Renal cortical epithelial cell (primary cell): ENCODE results near the gene TTC28. TPM values are rescaled to one million over a fixed set of nuclear protein-coding genes. Genes with fewer than 3 reads are reported as not detected.
"Not testable (repeated sequence)": the region's sequence is repeated elsewhere in the genome, so short reads cannot be mapped to it uniquely, and the experiment has no call there.

Experiments
- DNase-seq: peaks from one replicate; pipeline ENCODE4 v3.0.0-alpha.2; 2011; ENCODE audit warnings: low read depth
- total RNA-seq: library from RNA; depleted of rRNA; stranded (reverse); fragments of >200 nt; gene quantifications from 2 replicates; pipeline ENCODE4 v1.2.3, GENCODE V29; 2014

The TTC28 gene
- total RNA-seq, 1 donor from 2014 or later, result 28.3 TPM

DNA sequence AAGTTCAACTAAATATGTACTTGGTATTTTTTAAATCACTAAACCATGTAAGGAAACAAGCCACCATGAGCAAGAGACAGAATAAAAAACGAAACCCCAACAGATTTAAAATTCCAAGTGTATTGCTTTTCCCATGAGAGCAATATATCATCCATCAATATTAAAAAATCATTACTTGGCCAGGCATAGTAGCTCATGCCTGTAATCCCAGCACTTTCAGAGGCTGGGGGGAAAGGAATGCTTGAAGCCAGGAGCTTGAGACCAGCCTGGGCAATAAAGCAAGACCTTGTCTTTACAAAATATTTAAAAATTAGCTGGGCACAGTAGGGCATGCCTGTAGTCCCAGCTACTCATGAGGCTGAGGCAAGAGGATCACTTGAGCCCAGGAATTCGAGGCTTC lies 190.8 kb downstream of the TTC28 start:
- DNase-seq, result no peak

- no peak for DNase-seq
Observed at GRCh38 chr22:28484662-28485061, 195.0 kb downstream of the TTC28 start.

DNA sequence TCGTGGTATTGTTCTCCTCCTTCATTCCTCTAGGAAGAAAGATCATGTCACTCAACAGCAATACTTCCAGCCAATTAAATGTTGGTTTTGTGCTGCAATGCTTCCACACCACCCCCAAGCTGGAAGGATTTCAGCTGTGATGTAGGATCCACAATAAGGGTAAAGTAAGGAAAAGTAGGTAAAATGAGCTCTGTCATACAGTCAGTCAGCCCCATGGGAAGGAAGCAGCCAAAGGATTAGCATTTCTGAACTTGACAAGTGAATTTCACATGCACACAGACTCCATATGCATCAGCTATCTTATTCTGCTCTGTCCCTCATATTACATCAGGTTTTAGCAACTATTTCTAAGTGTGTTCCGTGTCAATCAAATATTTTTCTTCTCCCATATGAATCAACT lies 197.9 kb downstream of the TTC28 start:
- DNase-seq, result no peak

DNA sequence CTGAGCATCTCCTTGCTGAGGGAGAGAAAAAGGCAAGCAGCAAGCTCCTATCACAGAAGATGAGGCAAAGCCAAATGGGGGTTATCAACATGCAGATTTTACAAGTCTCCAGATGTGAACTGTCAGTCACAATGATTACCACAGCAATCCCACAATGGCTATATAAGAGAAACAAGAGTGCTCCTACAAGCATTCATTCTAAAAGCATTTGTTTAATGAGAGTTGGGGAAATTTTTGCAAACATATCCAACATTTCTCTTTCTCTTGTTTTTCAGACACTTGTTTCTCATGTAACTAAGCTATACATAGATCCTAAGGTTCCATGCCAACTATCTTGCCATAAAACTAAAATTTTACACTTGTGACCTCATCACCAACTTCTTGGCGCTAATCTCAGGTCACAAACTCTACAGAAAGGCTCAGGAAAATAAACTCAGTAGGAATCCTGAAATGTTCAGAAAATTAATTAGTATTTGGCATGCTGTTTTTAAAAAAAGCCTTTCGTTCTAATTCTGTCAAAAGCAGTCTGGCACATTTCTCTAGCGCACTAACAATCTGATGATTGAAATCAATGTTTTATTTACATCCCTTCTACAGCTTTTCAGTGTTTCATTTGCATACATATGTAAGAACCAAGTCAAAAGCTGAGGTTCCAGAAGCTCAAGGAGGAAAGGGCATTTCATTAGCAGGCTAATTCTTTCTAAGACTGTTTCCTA lies 199.5 kb downstream of the TTC28 start:
- no peak for DNase-seq

DNA sequence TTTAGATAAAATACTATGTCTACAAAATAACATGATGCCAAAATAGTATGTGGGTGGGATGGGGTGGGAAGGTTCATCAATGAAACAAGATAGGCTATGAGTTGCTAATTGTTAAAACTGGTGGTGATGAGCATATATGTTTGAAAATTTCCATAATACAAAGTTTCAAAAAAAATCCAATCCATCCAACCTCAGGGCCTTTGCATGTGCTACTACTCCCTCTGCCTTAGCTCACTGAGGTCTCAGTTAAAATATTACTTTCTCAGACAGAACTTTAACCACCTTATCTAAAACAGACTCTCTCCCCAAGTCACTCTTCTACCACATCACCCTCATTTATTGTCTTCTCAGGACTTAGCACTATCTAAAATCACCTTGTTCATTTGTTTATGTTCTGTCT lies 201.1 kb downstream of the TTC28 start:
- no peak for DNase-seq

DNA sequence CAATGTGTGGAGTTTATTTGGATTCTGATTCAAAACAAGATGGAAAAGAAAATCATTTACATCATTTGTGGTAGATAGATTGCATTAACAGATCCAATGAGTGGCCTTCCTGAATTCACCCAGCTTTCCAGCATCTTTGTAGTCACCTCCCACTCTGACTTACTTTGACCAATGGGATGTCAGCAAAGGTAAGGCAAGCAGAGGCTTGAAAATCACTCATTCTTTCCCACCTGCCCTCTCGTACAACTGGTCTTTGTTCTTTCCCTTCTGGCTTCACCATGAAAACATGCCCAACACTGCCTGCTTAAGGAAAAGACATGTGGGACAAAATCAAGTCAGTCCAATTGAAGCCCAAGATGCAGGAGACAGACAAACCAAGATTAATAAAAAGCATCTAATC lies 202.1 kb downstream of the TTC28 start:
- no peak for DNase-seq

- DNase-seq, result peak; percentile 7
Observed at GRCh38 chr22:28474330-28474729, 205.3 kb downstream of the TTC28 start.

DNA sequence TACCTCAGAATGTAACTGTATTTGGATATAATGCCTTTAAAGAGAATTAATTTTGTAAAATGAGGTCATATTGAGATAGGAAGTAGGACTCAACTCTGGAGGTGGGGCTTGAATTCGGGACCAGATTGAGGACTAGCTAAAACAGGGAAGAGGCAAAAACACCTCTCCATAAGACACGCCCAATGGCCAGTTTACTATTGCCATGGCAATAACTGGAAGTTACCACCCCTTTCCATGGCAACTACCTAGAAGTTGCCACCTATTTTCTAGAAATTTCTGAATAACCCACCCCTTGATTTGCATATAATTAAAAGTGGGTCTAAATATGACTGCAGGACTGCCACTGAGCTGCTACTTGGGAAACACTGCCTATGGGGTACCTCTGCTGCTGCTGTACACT lies 206.4 kb downstream of the TTC28 start:
- DNase-seq, result no peak

DNA sequence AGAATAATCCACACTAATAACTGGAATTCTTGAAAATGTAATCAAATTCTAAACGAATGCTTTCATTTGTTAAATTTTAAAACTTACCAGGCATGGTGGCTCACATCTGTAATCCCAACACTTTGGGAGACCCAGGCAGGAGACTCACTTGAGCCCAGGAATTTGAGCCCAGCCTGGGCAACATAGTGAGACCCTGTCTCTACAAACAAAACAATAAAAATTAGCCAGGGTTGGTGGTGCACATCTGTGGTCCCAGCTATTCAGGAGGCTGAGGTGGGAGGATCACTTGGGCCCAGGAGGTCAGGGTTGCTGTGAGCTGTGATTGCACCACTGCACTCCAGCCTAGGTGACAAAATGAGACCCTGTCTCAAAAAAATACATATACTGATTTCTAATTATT lies 212.6 kb downstream of the TTC28 start:
- not testable (repeated sequence) for DNase-seq

DNA sequence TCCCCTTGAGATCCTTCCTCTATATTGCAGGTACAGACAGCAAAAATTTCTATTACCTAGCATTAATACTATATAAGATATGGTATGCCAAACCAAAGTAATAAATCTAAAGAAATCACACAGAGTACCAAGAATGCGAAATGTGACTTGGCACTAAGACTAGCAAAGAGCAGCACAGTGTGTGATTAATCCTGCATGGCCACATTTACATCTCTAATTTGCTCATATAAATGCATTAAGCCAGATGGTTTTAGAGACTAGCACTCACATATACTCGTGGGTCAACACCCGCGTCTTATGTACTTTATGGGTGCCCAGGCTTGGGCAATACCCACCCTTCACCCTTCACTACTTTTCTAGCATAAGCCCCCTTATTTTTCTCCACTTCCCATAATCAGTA lies 213.2 kb downstream of the TTC28 start:
- DNase-seq, result peak; percentile 13

DNA sequence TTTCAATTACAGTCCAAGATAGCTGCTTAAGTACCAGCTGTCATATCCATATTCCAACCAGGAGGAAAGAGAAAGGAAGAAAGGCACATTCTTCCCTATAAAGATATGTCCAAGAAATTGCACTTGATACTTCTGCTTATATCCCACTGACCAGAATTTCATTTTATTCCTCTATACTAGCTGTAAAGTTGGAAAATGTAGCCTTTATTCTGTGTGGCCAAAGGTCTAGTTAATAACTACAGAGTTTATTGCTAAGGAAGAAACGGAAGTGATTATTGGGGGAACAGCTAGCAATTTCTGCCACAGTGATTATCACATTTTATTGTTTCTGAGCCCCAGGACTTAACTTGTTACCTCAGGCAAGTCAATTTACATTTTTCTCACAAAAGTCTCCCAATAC lies 213.8 kb downstream of the TTC28 start:
- DNase-seq, result no peak

- DNase-seq, result no peak
Observed at GRCh38 chr22:28464127-28464526, 215.5 kb downstream of the TTC28 start.

- DNase-seq, result not testable (repeated sequence)
Observed at GRCh38 chr22:28463408-28463807, 216.2 kb downstream of the TTC28 start.

DNA sequence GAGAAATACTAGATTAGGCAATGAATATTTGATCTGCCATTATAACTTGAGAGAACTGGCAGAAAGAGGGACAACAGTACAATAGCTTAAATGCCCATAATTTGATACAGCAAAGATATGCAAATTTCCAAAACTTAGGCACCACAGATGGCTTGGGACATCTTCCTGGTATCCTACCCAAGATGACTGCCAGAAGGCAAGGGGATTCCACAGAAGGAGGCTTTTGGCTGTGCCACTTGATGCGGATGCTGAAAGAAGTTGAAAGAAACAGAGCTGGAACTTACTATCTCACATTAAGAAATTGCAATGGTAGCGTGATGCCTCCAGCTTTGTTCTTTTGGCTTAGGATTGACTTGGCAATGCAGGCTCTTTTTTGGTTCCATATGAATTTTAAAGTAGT lies 216.7 kb downstream of the TTC28 start:
- no peak for DNase-seq

DNA sequence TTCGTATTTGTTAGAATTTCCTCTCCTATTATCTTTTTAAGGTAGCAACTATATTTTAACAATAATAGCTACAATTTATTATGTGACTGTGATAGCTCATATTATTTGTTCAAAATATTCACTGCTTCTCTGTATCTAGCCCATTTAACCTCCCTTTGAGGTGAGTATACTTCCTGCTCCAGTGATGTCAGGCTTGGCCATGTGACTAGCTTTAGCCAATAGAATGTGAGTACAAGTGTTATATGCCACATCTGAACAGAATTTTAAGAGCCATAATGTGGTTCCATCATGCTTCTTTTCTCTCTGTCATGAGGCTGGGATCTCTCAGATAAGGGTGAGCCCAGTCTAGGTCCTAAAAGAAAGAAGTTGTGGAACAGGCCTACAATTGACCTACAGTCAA lies 217.6 kb downstream of the TTC28 start:
- no peak for DNase-seq

GRCh38 chr22:28454431-28455064 lies 225.1 kb downstream of the TTC28 start:
- DNase-seq, result no peak

DNA sequence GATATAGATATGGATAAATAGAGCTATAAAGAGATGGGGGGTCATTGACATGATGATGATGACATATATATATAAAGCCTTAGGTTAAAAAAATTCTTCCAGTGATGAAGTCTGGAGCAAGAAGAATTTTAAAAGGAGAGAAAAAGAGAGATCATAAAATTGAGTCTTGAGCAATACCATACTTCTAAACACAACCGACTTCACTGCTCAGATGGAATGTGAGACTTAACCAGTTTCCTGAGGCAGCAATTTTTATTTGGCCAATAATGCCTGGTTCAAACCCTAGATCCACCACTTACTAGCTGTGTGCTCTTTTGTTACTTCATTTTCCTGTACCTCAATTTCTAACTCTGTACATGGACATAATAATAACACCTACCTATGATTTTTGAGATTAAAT lies 229.5 kb downstream of the TTC28 start:
- peak; percentile 43 for DNase-seq

- no peak for DNase-seq
Observed at GRCh38 chr22:28449041-28449440, 230.6 kb downstream of the TTC28 start.

DNA sequence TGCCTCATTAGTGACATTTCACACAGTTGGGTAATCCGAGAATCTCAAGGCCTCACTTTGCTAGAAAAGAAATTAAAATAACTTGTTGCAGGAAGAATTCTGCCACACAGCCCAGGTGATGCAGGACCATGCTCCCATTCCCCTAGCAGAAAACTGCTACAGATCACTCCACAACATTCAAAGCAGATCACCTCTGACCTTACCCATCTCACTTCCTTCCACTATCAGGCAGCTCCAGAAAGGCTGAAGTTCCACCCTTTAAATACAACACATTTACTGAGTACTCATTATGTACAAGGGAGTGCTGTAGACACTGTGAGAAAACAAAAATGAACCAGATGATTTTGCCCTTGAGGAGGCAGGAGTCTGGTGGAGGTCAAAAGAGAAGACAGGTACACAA lies 231.0 kb downstream of the TTC28 start:
- DNase-seq, result no peak

DNA sequence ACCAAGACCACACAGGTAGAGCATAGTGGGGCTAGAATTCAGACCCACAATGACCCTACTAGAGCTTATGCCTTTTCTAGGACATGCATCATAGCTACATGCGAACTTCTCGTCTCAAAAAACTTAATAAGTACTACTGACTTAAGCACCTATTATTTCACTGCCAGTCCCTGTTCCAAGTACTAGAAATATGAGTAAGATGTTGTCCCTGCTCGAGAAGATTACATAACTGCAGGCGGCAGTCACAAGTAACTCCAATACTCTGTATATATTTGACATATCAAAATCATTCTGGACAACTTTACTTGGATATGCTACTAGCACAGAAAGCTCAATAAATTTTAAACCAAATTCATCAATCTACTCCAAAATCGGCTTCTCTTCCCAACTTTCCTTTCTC lies 235.0 kb downstream of the TTC28 start:
- no peak for DNase-seq

DNA sequence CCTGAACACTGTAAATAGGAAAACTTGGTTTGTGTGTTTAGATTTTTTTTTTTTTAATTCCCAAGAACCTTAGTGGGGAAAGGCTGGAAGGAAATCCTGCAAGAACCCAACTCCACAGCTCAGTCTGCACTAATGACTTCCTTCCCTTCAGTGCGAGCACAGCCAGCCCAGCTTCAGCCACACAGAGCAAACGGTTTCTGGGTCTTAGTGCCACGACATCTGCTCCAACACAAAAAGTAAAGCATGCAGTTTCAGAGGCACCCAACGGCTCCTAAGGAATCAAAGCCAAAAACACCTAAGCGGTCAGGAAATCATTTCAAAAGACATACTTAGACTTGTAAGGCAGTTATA lies 236.1 kb downstream of the TTC28 start:
- peak; percentile 72 for DNase-seq

DNA sequence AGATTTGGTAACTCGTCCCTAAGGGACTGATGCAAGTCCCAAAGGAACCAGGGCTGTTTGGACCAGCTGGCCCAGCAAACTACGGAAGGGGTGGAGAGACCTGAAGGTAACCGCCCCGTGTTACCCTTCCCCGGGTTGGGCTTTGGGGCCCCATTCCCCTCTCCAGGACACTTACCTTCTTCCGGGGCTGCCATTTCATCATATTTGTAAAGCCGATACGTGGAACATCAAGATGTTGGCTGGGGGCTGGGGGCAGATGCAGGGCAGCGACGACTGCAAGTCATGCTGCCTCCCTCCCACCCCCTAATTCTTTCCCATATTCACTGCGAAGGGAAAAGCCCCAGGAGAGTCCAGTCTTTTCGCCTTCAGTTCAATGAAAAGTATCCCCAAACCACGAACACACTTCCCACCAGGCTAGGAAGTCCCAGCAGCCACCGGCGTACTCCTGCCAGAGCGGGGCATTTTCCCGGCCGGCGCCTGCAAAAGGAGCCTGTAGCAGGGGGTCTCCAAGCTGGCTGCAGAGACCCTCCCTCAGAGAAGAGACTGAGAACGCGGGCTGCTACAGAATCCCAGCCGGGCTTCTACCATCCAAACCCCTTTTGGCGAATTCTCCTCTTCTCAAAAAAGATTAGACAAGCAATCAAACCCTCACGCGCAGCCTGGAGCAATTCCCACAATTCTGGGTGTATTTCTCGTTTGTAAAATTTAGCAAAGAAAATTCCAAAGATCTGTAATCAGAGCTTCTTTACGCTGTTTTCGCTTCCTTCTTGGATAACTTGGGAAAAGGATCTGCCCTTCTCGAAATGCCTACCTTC lies 236.7 kb downstream of the TTC28 start:
- DNase-seq, result no peak

- peak; percentile 53 for DNase-seq
Observed at GRCh38 chr22:28442264-28442710, 237.4 kb downstream of the TTC28 start.
